GM12891 (cell line): Measurements from ENCODE around the gene BARHL1.

Source experiments
- POLR2A ChIP-seq: IDR thresholded peaks from 2 replicates; pipeline ENCODE4 v1.6.1; 2011; ENCODE audit warnings: low read depth, low read length, control low read depth
- POLR2AphosphoS5 ChIP-seq: IDR thresholded peaks from 2 replicates; pipeline ENCODE4 v1.6.1; 2011; ENCODE audit warnings: low read depth, low read length, control low read depth
- SPI1 ChIP-seq: IDR thresholded peaks from 2 replicates; pipeline ENCODE4 v1.6.1; 2011; ENCODE audit warnings: low read depth, low read length, control low read depth

GRCh38 chr9:132585954-132586829 is 3.8 kb downstream of the BARHL1 start:
- no peak for TF ChIP-seq POLR2A
- TF ChIP-seq POLR2AphosphoS5, result no peak
- TF ChIP-seq SPI1, result peak; percentile 78
